Right kidney (tissue), 1 donor: ENCODE measurements around the gene PDLIM5.

Experiments
- DNase-seq: peaks from one replicate; pipeline ENCODE4 v3.0.0-alpha.2; 2016

The PDLIM5 gene

DNA sequence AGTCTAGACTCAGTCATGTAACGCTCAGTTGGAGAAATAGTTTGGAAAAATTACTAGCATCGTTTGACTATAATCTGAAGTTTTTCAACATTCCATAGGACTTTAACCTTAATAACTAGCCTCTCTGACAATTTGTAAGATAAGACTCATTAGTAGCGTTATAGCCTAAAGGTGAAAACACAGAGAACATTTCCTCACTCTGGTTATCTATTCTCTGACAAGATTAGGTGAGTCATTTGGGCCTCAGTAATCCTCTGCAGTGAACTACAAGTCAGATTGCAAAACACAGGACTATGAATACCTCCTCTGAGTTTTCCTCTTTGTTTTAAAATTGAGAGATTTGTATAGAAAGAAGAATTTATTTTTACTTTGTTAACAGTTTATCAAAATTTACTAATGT is 31.8 kb upstream of the PDLIM5 start:
- DNase-seq: no peak

DNA sequence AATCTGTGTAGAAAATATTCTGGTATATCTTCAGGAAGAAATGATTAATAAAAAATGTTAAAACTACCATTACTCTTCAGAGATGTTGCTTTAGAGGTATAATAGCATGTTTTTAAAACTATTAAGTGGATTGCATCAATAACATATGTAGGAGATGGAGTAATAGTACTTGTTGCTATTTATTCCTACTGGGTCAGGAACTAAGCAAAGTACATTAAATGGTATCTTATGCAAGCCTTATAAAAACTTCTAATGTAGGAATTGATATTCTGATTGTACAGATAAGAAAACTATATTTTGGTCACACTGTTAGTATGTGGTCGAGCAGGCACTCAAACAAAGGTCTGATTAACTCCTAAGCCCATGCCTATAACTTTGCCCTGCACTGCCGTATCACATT is 31.4 kb upstream of the PDLIM5 start:
- DNase-seq: no peak

DNA sequence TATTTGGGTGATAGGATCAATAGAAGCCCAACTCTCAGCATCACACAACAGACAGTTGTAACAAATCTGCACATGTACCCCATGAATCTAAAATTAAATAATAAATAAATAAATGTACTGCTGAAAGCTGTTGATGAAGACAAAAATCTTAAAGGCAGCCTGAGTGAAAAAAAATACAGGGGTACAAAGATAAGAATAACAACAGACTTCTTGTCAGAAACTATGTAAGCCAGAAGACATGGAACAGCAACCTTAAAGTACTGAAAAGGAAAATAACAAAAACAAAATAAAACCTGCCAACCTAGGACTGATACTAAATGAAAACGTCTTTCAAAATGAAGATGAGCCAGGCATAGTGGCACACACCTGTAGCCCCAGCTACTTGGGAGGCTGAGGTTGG is 25.0 kb upstream of the PDLIM5 start:
- no peak for DNase-seq

DNA sequence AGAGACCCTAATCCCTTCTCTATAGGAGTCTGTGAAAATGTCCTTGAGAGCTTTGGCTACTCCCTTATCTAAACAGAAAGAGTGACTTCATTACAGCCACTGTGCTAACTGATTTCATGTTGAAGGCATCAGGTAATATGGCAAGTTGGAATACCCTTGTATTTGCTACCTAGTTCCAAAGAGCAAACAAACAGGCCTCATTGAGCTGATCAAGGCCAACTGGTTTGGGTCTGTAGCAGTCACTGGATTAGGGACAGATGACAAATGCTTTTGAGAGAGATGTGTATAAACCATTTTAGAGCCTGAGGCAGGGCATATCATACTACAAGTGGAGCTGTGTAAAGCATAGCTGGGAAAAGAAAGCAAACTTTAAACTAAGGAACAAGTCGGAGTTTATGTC is 22.9 kb upstream of the PDLIM5 start:
- DNase-seq: no peak

DNA sequence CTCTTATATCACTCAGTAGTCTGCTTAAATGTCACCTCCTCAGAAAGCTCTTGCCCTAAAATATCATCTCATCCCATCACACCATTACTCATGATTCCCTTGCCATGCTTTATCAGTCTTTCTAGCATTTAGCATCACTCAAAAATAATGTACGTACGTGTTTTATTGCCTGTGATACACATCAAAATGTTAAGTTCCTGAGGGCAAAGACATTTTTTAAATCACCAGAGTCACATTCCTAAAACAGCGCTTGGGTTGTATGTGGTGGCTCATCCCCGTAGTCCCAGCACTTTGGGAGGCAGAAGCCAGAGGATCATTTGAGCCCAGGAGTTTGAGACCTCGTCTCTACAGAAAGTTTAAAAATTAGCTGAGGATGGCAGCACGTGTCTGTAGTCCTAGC is 21.3 kb upstream of the PDLIM5 start:
- DNase-seq: no peak

DNA sequence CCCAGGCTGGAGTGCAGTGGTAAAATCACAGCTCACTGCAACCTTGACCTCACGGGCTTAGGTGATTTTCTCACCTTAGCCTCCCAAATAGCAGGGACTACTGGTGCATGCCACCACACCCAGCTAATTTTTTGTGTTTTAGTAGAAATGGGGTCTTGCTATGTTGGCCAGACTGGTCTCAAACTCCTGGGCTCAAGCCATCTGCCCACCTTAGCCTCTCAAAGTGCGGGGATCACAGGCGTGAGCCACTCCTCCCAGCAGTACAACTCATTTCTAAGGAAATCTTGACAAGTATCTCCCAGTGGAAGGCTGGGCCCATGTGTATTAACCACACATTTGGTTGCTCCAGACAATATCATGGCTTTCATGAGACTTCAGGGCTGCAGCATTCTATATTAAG is 20.4 kb upstream of the PDLIM5 start:
- no peak for DNase-seq

DNA sequence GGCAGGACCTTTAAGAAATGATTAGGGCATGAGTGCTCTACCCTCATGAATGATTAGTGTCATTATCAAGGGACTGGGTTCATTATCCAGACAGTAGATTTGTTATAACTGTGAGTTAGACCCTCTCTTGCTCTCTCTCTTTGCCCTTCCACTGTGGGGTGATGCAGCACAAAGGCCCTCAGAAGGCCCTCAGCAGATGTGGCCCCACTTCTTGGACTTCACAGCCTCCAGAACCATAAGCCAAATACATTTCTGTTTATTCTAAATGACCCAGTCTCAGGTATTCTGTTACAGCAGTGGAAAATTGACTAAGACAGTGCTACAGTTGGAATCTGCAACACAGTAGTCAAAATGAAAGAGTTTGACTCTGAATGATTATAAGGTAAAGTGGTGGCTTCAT is 17.2 kb upstream of the PDLIM5 start:
- no peak for DNase-seq

DNA sequence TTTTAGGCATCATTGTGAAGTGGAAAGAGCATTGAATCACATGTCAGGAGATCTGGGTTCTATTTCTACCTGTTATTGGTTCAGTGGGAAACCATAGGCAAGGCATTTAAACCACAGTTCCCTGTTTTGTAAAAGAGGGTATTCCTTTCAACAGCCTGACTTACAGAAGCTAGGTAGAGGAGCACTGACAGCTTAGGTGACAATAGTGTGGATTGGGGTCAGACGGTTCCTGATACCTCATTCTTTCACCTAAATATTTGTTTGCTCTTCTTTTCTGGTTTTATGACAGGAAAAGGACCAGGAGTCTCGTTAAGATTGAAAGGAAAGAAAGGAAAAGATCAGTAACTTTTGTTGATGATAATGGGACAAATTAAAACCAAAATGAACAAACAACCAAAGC is 15.9 kb upstream of the PDLIM5 start:
- DNase-seq: no peak

DNA sequence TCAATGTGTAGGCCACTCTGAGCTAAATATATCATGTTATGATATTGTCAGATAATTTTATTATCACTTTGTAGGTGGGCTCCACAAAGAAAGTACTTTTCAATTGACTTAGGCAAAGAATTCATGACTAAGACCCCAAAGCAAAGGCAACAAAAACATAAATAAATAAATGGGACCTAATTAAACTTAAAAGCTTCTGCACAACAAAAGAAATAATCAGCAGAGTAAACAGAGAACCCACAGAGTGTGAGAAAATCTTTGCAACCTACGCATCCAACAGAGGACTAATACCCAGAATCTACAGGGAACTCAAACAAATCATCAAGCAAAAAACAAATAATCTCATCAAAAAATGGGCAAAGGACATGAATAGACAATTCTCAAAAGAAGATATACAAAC is 15.2 kb upstream of the PDLIM5 start:
- DNase-seq: no peak

DNA sequence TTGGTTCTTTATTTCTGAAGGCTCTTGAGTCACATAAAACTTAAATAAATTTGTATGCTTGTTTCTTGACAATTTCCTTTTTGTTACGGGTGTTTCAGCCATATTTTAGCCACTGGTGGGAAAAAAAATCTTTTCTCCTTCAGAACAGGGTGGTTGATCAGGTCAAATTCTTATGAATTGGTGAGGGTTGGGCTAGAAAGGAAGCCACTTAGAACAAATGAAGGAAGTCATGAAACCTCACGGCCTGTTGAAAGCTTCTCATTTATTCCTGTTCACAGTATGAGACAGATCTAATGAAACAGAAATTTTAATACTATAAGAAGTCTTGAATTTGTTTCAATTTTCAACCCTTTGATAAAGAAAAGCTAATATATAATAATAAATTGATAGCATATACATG is 12.1 kb upstream of the PDLIM5 start:
- DNase-seq: no peak

DNA sequence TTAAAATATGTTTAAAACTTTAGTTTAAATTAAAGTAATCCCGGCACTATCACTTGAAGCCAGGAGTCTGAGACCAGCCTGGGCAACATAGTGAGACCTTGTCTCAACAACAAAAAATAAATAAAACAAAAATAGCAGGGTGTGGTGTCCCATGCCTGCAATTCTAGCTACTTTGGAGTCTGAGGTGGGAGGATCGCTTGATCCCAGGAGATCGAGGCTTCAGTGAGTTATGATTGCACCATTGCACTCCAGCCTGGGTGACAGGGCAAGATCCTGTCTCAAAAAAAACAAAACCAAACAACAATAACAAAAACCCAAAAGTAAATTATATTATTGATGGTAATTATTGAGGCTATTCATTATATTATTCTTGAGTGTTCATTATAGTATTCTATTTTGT is 9.9 kb upstream of the PDLIM5 start:
- no peak for DNase-seq

DNA sequence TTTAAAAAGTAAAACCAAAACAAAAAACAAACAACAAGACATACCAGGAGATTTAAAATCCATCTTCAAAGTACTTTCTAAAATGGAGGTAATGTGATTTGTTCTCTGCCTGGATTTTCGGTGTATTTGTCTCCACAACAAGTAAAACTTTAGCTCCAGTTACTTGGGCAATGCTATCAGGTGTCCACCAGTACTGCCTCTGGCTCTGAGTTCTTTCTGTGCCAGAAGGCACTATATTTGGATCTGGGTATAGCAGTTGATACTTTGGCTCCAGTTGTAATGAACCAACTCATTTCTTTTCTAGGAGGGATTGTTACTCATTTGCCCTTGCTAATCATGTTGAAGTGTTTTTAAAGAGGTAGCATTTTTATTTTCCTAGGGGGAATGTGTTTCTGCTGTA is 9.5 kb upstream of the PDLIM5 start:
- DNase-seq: no peak

DNA sequence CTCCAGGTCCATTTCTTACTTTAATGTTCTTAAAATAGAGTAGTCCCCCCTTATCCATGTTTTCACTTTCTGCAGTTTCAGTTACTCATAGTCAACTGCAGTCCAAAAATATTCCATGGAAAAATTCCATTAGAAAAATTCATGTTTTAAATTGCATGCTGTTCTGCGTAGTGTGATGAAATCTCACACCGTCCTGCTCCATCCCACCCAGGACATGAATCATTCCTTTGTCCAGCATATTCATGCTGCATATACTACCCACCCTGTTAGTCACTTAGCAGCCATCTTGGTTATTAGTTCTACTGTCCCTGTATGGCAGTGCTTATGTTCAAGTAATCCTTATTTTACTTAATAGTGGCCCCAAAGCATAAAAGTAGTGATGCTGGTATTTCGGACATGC is 5.4 kb upstream of the PDLIM5 start:
- no peak for DNase-seq

DNA sequence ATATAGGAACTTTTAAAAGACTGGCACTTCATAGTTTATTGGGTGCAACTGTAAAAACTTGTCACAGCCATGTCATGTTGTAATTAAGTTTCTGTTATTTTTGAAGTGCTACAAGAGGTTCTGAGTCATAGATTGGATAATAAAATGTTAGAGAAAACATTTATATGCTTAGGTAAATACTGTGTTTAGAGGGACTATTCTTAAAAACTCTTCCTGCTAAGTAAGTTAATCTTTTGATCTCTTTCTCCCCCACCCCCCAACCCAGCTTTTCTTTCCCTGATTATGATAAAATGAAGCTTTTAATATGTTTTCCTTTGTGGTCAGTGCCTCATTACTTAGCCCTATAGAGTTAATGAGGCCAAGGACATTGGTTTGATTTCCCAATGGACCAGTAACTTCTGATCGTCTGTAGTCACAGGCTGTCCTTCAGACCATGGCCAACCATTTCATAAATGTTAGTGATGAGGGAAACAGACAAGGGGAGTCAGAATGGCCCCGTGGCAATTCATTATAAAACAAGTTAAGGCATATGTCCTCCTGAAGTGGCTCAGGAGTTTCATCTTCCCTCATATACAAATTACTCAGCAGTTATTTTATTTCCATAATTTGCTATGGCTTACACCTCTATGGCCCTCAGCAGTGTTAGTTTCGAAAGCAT is 3.9 kb upstream of the PDLIM5 start:
- no peak for DNase-seq

DNA sequence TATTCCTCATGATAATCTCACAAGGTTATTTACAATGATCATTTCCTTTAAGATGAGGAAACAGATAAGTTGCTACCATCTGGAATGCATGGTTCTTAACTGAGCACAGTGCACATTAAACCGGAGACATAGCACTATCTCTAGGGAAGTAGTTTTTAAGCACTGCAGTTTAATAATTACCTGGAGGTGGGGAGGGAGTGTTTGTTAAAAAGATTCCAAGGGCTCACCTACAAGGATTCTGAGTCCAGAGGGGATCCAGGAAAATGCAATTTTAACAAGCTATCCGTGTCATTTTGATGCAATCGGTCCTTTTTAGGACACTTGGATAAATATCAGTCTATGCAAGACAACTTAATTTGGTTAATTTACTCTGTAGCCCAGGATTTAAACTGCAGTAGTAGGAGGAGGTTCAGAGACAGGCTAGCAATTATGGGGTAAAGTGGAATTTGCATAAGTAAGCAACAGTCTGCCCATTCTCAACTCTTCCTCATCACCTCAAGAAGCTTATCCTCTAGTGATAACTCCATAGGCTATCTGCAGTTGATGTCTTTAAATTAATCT is 2.8 kb upstream of the PDLIM5 start:
- no peak for DNase-seq

DNA sequence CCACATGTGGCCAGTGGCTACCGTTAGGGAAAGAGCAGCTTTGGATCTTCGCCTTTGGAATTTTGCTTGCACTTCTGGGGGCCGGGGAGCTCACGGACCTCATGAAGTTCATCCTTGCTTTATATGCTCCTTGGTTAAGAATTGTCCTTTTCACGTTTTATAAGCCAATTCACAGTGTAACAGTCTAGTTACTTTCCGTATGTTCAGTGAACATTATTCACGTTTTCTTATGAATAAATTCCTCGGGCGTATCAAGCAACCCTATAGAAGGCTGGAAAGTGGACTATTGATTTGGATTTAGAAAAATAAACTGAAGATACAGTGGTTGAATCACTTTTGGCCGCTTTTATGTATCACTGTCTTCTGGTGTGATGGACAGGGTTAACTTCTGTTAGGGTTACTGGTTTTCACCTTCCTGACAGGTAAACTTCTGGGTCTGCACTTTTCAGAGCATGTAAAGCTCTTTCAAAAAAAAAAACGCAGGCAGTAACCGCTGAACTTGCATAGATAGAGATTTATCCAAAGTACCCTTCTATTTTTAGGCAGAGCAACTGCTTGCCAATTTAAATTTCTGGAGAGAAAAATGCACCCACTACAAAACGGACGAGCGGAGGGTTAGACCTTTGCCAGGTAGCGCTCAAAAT is 569 bp upstream of the PDLIM5 start:
- DNase-seq: no peak

DNA sequence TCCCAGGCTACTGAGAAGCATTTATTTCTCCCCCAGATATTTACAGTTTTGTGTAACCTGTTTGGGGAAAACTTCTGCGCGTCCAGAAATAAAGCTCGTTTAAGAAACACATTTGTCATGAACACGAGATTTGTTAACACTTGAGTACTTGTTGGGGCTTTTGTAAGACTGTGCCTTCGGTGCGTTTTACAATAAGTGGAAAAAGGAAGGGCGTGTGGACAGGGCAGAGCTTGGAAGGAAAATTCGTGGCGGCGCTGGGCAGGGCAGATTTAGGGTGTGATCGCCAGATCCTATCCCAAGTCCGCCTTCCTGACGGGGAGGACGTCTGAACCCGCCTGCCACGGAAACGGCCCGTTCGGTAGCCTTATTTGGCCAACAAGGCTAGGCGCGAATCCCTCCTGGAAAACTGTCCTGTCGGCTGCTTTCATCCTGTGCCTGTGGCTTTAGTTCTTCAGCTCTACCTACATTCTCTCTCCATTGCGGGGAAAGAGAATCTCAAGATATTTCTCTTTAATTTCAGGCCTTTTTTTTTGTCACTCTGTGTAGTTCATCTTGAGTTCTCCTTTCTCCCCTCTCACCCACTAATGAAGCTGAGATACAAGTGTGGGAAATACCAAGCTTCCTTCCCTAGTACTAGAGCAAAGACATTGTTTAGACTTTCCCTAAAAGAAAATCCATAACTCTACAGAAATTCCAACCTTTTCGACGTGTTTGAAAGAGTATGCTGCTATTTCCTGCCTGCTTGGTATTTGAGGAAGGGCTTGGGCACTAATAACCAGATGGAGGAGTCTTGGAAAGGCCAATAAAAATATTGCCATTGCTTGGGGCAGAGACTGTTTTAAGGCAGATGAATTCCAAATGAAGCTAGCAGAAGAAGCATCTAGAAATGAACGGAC is 982 bp downstream of the PDLIM5 start:
- DNase-seq: no peak

DNA sequence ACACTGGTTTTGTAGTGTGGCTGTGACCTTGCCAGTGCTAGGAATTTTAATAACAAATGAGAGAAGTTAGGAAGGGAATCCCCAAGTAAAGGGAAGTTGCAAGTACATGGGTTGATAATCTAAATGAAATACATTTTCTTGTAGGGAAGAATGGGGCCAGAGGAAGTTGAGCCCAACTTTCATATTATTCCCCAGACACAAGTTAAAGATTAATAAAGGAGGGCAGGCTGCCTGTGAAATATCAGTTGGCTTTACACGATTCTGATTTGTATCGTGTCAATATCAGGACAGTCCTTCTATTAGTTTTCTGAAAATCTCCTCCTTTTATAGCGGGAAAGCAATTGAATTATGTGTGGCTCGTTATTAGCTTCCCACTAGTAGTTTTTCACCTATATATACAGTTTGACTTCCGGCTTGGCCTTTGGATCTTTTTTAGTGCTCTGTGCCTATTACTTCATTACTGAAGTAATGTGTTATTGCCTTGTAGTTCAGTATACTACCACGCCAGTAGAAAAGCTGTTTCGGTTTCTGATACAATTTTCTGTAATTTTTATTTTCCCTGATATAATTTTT is 1.7 kb downstream of the PDLIM5 start:
- peak; percentile 35 for DNase-seq

DNA sequence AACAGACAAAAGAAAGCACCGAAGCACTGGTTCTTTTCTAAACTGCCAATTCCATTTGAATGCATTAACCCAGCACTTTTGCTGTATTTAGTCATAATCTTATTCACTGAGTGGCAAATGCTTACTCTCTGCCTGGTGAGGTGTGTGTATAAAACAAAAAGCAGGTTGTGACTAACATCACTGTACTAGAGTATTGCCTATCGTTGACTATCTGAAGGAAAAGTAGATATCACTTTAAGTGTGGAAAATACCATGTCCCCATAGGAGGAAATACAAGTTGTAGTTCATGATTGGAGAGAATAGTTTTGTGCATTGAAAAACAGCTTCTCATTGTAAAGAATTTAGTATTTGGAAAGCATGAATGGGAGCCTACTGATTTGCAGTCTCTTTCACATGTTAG is 2.7 kb downstream of the PDLIM5 start:
- no peak for DNase-seq

DNA sequence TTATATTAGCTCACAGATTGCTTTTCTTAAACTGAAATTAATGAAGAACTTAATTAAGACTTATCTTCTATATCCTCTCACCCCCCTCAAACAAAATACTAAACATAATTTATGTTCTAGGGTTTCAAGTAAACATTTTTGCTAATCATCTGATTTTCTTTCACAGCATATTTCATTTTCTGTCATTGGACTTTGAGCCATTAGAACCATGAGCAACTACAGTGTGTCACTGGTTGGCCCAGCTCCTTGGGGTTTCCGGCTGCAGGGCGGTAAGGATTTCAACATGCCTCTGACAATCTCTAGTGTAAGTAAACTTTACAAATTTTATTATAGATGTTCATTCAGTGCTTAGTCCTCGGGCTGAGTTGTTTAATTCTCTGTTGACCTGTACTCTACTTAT is 3.3 kb downstream of the PDLIM5 start:
- DNase-seq: no peak

DNA sequence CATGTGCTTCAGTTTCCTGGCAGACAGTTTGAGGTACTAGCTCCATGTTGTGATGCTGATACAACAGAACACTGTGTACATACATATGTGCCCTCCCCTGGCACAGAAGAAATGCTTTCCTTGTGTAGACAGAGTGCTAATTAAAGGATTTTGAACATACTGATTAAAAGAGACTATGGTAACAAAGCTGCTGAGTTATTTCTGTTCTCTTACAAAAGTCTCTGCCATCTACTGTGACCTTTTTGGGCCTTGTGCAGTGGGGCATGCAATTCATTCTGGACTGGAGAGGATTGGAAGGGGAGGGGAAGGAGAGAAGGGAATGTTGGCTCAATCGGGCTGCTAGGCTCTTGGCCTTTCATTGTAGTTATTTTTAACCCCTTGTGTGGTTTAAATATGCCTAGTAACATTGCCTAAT is 6.0 kb downstream of the PDLIM5 start:
- DNase-seq: peak; percentile 47

DNA sequence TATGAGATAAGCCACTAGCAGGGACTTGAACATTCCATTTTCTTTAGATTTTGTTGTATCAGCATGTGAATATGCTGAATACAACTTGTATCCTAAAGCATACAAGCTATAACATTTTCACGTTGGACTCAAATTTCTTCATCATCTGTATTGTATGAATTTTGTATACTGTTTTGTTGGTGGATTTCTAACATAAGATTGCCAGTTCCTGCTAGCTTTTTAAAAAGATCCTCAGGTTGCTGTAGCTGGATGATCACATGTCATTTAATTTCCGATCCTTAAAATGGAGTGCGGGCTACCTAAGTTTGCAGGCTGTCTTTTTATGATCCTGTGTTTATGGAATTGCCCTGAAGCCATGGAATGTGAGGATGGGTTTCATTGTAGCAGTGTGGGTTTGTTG is 6.9 kb downstream of the PDLIM5 start:
- DNase-seq: no peak
